SK-N-SH treated with all-trans-retinoic acid at 6 μM for 48 hours (cell line): ENCODE measurements around the gene APAF1.

Source experiments
- ATAC-seq: fragments of 200-7000 bp; cut with Tn5 transposase; 3 replicates; pipeline ENCODE4 v1.9.1; 2020; ENCODE audit warnings: mild to moderate bottlenecking, moderate library complexity
- ARNTL ChIP-seq: fragments of 450-650 bp; formaldehyde crosslinking; IDR thresholded peaks from 2 replicates; pipeline ENCODE4 v1.5.0; 2020; ENCODE audit warnings: low read depth, mild to moderate bottlenecking, moderate library complexity, borderline replicate concordance
- CSDC2 ChIP-seq: fragments of 250-450 bp; sonication (Bioruptor Pico); IDR thresholded peaks from 2 replicates; pipeline ENCODE4 v1.5.0; 2020; ENCODE audit warnings: mild to moderate bottlenecking, moderate library complexity
- ESRRG ChIP-seq: fragments of 250-450 bp; sonication (Bioruptor Pico); IDR thresholded peaks from 2 replicates; pipeline ENCODE4 v1.6.1; 2021; ENCODE audit warnings: mild to moderate bottlenecking
- GLIS3 ChIP-seq: fragments of 250-450 bp; sonication (Bioruptor Pico); IDR thresholded peaks from 2 replicates; pipeline ENCODE4 v1.5.0; 2020; ENCODE audit warnings: mild to moderate bottlenecking, moderate library complexity
- ISL1 ChIP-seq: fragments of 250-450 bp; sonication (Bioruptor Pico); IDR thresholded peaks from 2 replicates; pipeline ENCODE4 v2.1.2; 2022; ENCODE audit warnings: mild to moderate bottlenecking, moderate library complexity
- OSR1 ChIP-seq: fragments of 250-450 bp; sonication (Bioruptor Pico); IDR thresholded peaks from 2 replicates; pipeline ENCODE4 v1.8.0; 2022; ENCODE audit warnings: moderate library complexity, mild to moderate bottlenecking, inconsistent platforms
- RARB ChIP-seq: fragments of 250-450 bp; sonication (Bioruptor Pico); IDR thresholded peaks from 2 replicates; pipeline ENCODE4 v1.8.0; 2021; ENCODE audit warnings: mild to moderate bottlenecking, moderate library complexity
- SNAI2 ChIP-seq: fragments of 250-450 bp; sonication (Bioruptor Pico); IDR thresholded peaks from 2 replicates; pipeline ENCODE4 v1.5.0; 2020; ENCODE audit warnings: mild to moderate bottlenecking, moderate library complexity
- TCF4 ChIP-seq: fragments of 250-450 bp; sonication (Bioruptor Pico); IDR thresholded peaks from 2 replicates; pipeline ENCODE4 v1.8.0; 2021; ENCODE audit warnings: mild to moderate bottlenecking, moderate library complexity, borderline replicate concordance
- TOX ChIP-seq: fragments of 250-450 bp; sonication (Bioruptor Pico); IDR thresholded peaks from 2 replicates; pipeline ENCODE4 v1.8.0; 2021; ENCODE audit warnings: mild to moderate bottlenecking, moderate library complexity, borderline replicate concordance
- ZC3H10 ChIP-seq: fragments of 250-450 bp; sonication (Bioruptor Pico); IDR thresholded peaks from 2 replicates; pipeline ENCODE4 v1.5.1; 2021; ENCODE audit warnings: mild to moderate bottlenecking, moderate library complexity
- ZFP3 ChIP-seq: fragments of 250-450 bp; sonication (Bioruptor Pico); IDR thresholded peaks from 2 replicates; pipeline ENCODE4 v1.5.0; 2020; ENCODE audit warnings: mild to moderate bottlenecking, moderate library complexity
- ZFP30 ChIP-seq: fragments of 450-650 bp; formaldehyde crosslinking; IDR thresholded peaks from 2 replicates; pipeline ENCODE4 v1.5.0; 2022; ENCODE audit warnings: mild to moderate bottlenecking, moderate library complexity
- ZNF70 ChIP-seq: fragments of 450-650 bp; formaldehyde crosslinking; IDR thresholded peaks from 2 replicates; pipeline ENCODE4 v1.5.0; 2020; ENCODE audit warnings: mild to moderate bottlenecking, moderate library complexity
- ZNF8 ChIP-seq: fragments of 450-650 bp; formaldehyde crosslinking; IDR thresholded peaks from 2 replicates; pipeline ENCODE4 v1.5.0; 2020; ENCODE audit warnings: mild to moderate bottlenecking, moderate library complexity
- TF ChIP-seq, protein P1 (sequence below): fragments of 250-450 bp; sonication (Bioruptor Pico); IDR thresholded peaks from 2 replicates; pipeline ENCODE4 v1.5.1; 2020; ENCODE audit warnings: low read depth, mild to moderate bottlenecking, moderate library complexity
- TF ChIP-seq, protein P2 (sequence below): fragments of 250-450 bp; sonication (Bioruptor Pico); IDR thresholded peaks from 2 replicates; pipeline ENCODE4 v1.5.1; 2021; ENCODE audit warnings: mild to moderate bottlenecking, moderate library complexity
- TF ChIP-seq, protein P3 (sequence below): fragments of 250-450 bp; sonication (Bioruptor Pico); IDR thresholded peaks from 2 replicates; pipeline ENCODE4 v1.8.0; 2021; ENCODE audit warnings: low read depth, mild to moderate bottlenecking, moderate library complexity, borderline replicate concordance
- TF ChIP-seq, protein P4 (sequence below): fragments of 250-450 bp; sonication (Bioruptor Pico); IDR thresholded peaks from 2 replicates; pipeline ENCODE4 v1.8.0; 2020; ENCODE audit warnings: mild to moderate bottlenecking, moderate library complexity, borderline replicate concordance
- TF ChIP-seq, protein P5 (sequence below): fragments of 250-450 bp; sonication (Bioruptor Pico); IDR thresholded peaks from 2 replicates; pipeline ENCODE4 v1.5.0; 2020; ENCODE audit warnings: mild to moderate bottlenecking, moderate library complexity

APAF1 gene

DNA sequence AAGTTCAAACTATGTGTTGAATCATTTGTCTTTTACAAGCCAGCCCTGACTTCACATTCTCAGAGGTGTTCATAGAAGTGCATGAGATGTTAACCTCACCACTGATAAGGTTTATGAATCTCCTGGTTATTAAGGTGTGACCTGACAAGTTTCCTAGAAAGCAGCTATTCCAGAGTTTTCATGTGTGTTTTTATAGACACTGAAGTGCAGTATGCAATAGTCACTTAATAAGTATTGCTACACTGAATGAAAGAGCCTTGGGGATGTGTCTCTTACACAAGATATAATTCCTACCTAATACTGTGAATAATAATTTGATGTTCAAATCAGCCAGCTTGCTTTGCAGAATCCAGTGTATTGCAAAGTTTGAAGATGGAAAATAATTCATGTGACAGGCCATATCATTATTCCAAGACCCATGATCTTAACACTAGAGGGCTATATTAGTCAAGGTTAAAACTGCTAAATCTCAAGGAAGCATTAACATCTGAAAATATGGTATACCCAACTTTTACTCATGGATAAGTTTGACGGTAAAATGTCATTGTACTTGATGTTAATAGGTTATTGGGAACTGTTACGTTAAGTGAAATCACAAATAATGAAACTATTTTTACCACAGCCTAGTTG lies 38.6 kb upstream of the APAF1 start:
- ATAC-seq = peak; percentile 43
- TF ChIP-seq, protein P1, sequence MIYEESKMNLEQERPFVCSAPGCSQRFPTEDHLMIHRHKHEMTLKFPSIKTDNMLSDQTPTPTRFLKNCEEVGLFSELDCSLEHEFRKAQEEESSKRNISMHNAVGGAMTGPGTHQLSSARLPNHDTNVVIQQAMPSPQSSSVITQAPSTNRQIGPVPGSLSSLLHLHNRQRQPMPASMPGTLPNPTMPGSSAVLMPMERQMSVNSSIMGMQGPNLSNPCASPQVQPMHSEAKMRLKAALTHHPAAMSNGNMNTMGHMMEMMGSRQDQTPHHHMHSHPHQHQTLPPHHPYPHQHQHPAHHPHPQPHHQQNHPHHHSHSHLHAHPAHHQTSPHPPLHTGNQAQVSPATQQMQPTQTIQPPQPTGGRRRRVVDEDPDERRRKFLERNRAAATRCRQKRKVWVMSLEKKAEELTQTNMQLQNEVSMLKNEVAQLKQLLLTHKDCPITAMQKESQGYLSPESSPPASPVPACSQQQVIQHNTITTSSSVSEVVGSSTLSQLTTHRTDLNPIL (CRISPR knock-in tag) = no peak
- no peak for TF ChIP-seq ZNF8 (CRISPR knock-in tag)
- no peak for TF ChIP-seq TCF4
- TF ChIP-seq ARNTL (CRISPR knock-in tag) = no peak
- no peak for TF ChIP-seq CSDC2 (CRISPR knock-in tag)
- TF ChIP-seq GLIS3 (CRISPR knock-in tag) = no peak
- TF ChIP-seq, protein P2, sequence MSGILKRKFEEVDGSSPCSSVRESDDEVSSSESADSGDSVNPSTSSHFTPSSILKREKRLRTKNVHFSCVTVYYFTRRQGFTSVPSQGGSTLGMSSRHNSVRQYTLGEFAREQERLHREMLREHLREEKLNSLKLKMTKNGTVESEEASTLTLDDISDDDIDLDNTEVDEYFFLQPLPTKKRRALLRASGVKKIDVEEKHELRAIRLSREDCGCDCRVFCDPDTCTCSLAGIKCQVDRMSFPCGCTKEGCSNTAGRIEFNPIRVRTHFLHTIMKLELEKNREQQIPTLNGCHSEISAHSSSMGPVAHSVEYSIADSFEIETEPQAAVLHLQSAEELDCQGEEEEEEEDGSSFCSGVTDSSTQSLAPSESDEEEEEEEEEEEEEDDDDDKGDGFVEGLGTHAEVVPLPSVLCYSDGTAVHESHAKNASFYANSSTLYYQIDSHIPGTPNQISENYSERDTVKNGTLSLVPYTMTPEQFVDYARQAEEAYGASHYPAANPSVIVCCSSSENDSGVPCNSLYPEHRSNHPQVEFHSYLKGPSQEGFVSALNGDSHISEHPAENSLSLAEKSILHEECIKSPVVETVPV = no peak
- no peak for TF ChIP-seq ISL1 (CRISPR knock-in tag)
- TF ChIP-seq ZC3H10 (CRISPR knock-in tag) = no peak
- TF ChIP-seq ZFP30 (CRISPR knock-in tag) = no peak
- TF ChIP-seq, all 23 proteins: peak for 0

DNA sequence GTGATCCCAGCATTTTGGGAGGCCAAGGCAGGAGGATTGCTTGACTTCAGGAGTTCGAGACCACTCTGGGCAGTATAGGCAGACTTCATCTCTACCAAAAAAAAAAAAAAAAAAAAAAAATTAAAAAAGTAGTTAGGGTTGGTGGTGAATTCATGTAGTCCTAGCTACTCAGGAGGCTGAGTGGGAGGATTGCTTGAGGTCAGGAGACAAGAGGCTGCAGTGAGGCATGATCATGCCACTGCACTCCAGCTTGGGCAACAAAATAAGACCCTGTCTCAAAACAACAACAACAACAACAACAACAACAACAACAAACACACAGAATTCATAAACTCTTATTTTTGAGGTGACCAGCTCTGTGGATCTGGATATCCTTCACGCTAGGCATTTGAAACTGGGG lies 34.5 kb upstream of the APAF1 start:
- TF ChIP-seq GLIS3 (CRISPR knock-in tag) (no peak), TOX (CRISPR knock-in tag) (no peak)
- no peak for ATAC-seq

DNA sequence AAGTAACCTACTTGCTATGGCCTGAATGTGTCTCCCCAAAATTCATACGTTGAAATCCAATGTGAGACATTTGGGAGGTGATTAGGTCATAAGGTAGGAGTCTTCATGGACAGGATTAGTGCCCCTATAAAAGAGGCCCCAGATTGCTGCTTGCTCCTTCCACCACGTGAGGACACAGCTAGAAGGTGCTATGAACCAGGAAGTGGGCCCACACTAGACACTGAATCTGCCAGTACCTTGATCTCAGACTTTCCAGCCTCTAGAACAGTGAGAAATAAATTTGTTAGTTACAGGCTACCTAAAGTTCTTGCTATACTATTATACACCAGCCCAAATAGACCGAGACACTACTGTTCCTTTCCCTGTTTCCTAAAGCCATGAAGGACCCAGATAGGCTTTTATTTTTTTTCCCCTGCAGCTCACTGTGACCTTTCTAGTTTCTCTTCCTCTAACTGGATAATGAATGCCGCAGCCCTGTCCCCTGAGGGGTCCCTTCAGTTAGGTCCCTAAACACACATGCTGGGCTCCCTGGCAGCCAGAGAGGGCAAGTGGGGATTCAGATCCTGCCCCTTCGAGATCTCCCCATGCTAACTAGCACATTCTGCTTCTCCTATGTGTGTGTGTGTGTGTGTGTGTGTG lies 32.3 kb upstream of the APAF1 start:
- TF ChIP-seq, protein P3, sequence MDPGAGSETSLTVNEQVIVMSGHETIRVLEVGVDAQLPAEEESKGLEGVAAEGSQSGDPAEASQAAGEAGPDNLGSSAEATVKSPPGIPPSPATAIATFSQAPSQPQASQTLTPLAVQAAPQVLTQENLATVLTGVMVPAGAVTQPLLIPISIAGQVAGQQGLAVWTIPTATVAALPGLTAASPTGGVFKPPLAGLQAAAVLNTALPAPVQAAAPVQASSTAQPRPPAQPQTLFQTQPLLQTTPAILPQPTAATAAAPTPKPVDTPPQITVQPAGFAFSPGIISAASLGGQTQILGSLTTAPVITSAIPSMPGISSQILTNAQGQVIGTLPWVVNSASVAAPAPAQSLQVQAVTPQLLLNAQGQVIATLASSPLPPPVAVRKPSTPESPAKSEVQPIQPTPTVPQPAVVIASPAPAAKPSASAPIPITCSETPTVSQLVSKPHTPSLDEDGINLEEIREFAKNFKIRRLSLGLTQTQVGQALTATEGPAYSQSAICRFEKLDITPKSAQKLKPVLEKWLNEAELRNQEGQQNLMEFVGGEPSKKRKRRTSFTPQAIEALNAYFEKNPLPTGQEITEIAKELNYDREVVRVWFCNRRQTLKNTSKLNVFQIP = no peak
- TF ChIP-seq CSDC2 (CRISPR knock-in tag) (no peak), RARB (CRISPR knock-in tag) (no peak), ZFP30 (CRISPR knock-in tag) (no peak), TOX (CRISPR knock-in tag) (no peak), ZNF70 (CRISPR knock-in tag) (no peak), ARNTL (CRISPR knock-in tag) (no peak), TCF4 (no peak), ZFP3 (CRISPR knock-in tag) (no peak), SNAI2 (no peak), ZNF8 (CRISPR knock-in tag) (no peak), OSR1 (no peak), ESRRG (CRISPR knock-in tag) (no peak)
- TF ChIP-seq, protein P4, sequence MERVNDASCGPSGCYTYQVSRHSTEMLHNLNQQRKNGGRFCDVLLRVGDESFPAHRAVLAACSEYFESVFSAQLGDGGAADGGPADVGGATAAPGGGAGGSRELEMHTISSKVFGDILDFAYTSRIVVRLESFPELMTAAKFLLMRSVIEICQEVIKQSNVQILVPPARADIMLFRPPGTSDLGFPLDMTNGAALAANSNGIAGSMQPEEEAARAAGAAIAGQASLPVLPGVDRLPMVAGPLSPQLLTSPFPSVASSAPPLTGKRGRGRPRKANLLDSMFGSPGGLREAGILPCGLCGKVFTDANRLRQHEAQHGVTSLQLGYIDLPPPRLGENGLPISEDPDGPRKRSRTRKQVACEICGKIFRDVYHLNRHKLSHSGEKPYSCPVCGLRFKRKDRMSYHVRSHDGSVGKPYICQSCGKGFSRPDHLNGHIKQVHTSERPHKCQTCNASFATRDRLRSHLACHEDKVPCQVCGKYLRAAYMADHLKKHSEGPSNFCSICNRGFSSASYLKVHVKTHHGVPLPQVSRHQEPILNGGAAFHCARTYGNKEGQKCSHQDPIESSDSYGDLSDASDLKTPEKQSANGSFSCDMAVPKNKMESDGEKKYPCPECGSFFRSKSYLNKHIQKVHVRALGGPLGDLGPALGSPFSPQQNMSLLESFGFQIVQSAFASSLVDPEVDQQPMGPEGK (CRISPR knock-in tag) = no peak
- TF ChIP-seq, protein P1 (CRISPR knock-in tag) = no peak
- TF ChIP-seq, protein P5, sequence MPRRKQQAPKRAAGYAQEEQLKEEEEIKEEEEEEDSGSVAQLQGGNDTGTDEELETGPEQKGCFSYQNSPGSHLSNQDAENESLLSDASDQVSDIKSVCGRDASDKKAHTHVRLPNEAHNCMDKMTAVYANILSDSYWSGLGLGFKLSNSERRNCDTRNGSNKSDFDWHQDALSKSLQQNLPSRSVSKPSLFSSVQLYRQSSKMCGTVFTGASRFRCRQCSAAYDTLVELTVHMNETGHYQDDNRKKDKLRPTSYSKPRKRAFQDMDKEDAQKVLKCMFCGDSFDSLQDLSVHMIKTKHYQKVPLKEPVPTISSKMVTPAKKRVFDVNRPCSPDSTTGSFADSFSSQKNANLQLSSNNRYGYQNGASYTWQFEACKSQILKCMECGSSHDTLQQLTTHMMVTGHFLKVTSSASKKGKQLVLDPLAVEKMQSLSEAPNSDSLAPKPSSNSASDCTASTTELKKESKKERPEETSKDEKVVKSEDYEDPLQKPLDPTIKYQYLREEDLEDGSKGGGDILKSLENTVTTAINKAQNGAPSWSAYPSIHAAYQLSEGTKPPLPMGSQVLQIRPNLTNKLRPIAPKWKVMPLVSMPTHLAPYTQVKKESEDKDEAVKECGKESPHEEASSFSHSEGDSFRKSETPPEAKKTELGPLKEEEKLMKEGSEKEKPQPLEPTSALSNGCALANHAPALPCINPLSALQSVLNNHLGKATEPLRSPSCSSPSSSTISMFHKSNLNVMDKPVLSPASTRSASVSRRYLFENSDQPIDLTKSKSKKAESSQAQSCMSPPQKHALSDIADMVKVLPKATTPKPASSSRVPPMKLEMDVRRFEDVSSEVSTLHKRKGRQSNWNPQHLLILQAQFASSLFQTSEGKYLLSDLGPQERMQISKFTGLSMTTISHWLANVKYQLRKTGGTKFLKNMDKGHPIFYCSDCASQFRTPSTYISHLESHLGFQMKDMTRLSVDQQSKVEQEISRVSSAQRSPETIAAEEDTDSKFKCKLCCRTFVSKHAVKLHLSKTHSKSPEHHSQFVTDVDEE = no peak
- TF ChIP-seq, protein P2 = no peak

More for the DNA sequence above, 32.3 kb upstream of the APAF1 start:
- ATAC-seq = no peak
